OCI-M2 (cell line): ENCODE measurements around the gene RASGRF1.
"Not testable (repeated sequence)": the region's sequence is repeated elsewhere in the genome, so short reads cannot be mapped to it uniquely, and the experiment has no call there.

Source experiments
- DNase-seq: peaks from one replicate; lab custom pipeline; 2025; ENCODE audit not compliant: unreplicated experiment; lab: John Stamatoyannopoulos, UW

RASGRF1 gene

DNA sequence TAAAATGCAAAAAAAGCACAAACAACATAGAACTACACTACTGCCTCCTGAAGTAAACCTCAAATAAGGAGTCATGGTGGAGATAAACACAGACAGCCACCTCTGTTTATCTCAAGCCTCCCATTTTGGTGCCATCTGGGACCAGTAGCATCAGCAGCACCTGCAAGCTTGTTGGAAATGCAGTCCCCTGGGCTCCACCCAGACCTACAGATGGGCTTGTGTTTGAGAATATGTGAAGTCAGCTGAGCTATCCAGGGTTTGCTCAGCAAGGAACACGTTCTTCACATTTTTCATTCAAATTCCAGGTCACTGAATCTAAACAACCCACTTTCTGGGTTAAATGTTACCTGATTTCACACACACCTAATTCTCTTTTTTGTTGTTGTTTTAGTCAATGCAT is 45.5 kb downstream of the RASGRF1 start:
- DNase-seq, result no peak

- DNase-seq, result no peak
Measured at GRCh38 chr15:79042213-79042928, 48.2 kb downstream of the RASGRF1 start.

GRCh38 chr15:79041601-79042168 is 48.9 kb downstream of the RASGRF1 start:
- DNase-seq, result no peak

GRCh38 chr15:79037848-79038247 is 52.7 kb downstream of the RASGRF1 start:
- no peak for DNase-seq

DNA sequence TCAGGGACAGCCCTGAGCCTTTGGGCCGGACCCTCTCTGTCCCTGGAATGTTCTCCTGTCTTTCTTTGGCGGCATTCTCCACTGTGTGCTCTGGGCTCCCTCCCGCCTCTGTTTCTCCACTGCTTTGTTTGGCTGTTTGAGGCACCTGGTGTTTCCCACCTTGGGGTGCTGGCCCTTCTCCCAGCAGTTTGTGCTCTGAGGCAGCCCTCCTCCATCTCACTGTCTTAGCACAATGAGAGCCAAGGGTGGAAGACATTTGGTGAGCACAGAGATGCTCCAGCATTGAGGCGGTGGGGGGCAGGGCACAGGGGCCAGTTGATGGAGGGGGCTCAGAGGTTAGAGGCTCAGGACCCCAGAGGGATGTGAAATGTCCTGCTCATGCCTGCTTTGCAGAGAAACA is 54.3 kb downstream of the RASGRF1 start:
- DNase-seq, result no peak

DNA sequence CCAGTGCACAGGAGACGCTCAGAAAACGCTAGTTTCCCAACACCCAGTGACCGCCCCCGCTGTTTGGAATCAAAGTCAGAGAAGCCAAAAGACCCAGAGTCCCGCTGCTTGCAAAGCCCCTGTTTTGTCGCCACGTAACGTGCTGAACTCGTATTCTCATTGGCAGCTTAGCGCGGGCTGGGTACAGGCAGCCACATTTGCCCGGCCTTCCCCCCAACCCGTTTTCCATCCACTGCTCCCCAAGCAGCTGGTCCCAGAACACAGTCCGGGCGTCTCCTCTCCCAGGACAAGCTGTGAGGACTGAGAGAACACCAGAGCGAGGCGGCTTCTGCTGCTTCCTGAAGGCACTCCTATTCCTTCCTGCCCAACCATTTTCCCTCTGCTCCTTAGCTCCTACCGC is 54.8 kb downstream of the RASGRF1 start:
- no peak for DNase-seq

GRCh38 chr15:79035111-79035601 is 55.4 kb downstream of the RASGRF1 start:
- no peak for DNase-seq

DNA sequence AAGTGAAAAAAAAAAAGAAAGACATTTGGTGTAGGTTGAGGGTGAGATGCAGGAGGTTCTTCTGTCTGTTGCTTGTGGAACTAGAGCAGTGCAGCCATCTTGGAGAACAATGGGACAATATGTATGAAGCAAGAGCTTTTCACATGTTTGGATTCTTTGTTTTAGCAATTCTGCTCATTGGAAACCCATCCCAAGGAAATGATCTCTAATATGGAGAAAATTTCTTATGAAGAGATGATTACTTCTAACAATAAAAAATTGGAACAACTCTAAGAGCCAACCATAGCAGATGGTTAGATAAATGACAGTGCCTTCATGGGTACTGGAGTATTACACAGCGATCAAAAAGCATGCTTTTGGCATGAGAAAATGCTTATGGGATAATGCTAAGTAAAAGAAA is 56.3 kb downstream of the RASGRF1 start:
- no peak for DNase-seq

GRCh38 chr15:79032656-79033055 is 57.9 kb downstream of the RASGRF1 start:
- no peak for DNase-seq

- DNase-seq, result no peak
Measured at GRCh38 chr15:79031821-79032220, 58.8 kb downstream of the RASGRF1 start.

- no peak for DNase-seq
Measured at GRCh38 chr15:79031201-79031600, 59.4 kb downstream of the RASGRF1 start.

DNA sequence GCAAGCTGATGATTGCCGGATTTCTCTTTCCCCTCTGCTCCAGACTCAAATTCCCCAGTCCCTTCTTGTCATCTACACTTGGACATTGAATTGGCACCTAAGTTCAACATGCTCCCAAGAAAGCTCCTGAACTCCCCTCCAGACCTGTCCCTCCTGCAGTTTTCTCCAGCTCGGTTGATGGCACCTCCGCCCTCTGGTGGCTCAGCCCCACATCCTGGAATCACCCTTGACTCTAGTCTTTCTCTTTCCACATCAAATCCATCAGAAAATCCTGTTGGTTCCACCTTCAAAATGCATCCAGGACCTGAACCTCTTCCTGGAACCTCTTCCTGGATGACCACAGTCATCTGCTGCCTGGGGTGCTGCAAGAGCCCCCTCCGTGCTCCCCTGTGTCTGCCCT is 60.1 kb downstream of the RASGRF1 start:
- no peak for DNase-seq

DNA sequence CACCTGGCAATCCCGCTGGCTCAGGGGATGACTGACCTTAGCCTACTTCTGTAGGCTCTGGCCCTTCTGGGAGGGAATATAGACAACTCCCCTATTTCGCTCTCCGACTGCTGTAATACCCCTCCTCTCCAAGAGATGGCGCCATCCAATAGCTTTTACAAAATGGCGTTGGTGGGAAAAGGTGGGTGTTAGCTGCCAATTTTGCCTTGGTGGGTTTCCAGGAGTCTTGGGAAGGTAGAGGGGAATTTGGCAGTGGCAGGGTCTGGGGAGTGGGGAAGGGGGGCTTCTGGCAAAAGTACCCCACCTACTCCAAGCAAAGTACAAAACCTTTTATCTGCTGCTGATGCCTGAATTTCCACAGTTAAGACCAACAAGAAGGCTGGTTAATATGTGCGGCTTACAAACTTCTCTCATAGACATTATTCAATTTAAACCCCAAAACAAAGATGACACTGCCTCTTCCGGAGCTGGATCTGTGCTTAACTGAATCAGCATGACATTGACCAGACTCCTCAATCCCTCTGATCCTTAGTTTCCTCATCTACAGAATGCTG is 62.1 kb downstream of the RASGRF1 start:
- DNase-seq, result no peak

GRCh38 chr15:79027532-79028410 is 62.8 kb downstream of the RASGRF1 start:
- DNase-seq, result no peak

DNA sequence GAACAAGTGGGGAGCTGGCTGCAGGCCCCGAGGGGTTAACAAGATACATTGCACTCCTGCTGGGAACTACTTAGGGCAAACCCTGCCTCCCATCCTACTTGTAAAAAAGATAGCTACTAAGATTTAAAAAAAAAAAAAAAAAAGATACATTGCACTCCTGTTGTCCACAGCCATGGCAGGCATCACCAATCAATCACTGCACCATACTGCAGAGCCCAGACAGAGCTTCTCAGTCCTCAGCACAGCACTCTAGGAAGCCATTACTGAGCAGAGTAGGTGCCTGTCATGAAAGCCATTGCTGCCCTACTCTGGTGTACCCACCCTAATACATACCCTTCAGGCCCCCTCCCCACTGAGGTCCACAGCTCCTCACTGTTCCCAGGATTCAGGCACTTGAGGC is 64.8 kb downstream of the RASGRF1 start:
- DNase-seq, result no peak

GRCh38 chr15:79025201-79025600 is 65.4 kb downstream of the RASGRF1 start:
- no peak for DNase-seq

- DNase-seq, result not testable (repeated sequence)
Measured at GRCh38 chr15:79024493-79024892, 66.1 kb downstream of the RASGRF1 start.

- DNase-seq, result no peak
Measured at GRCh38 chr15:79023918-79024317, 66.7 kb downstream of the RASGRF1 start.

GRCh38 chr15:79023546-79023890 is 67.1 kb downstream of the RASGRF1 start:
- DNase-seq, result no peak

DNA sequence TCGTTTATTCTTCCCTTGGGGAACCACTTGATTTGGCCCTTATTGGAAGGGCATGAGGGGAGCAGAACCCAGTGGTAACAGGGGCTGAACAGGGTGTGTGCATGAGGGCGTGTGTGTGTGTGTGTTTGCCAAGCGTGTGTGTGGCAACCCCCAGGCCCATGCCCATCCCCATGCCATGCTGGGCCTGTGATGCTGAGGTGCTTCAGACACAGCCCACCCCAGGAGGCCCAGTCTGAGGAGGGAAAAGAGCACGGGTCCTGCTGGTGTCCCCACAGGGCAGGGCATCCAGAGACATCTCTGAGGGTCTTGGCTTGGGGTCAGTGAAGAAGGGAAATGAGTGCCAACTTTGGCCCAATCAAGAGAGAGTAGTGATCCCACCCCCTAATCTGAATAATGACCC is 71.6 kb downstream of the RASGRF1 start:
- no peak for DNase-seq

- no peak for DNase-seq
Measured at GRCh38 chr15:79017953-79018352, 72.6 kb downstream of the RASGRF1 start.
